Small intestine (tissue), 7 donors: ENCODE data around the gene SHROOM1. TPM values are rescaled to one million over a fixed set of nuclear protein-coding genes. Genes with fewer than 3 reads are reported as not detected.

Experiments
- DNase-seq, 2 donors: peaks; one replicate each; pipeline versions ENCODE4 v3.0.0 to v3.0.0-alpha.2; 2013
- FAIRE-seq: peaks from 2 replicates; lab custom pipeline; 2012; peaks lifted over from hg19 to GRCh38; lab: Jason Lieb, UNC
- H3K27ac ChIP-seq, 3 donors: one replicate each; pipeline ENCODE4 v1.5.1; 2013; ENCODE audit warnings: low read length in 2 of 3, mild to moderate bottlenecking in 2 of 3, control low read depth in 1 of 3, inconsistent platforms in 1 of 3, low read depth in 1 of 3, moderate library complexity in 1 of 3
- H3K27me3 ChIP-seq, 3 donors: one replicate each; pipeline ENCODE4 v1.6.1; 2013; ENCODE audit warnings: low read length in 3 of 3, inconsistent platforms in 1 of 3; ENCODE audit not compliant: control insufficient read depth in 3 of 3, insufficient read depth in 3 of 3
- H3K36me3 ChIP-seq, 3 donors: one replicate each; pipeline ENCODE4 v1.6.1; 2013; ENCODE audit warnings: low read length in 3 of 3, inconsistent platforms in 1 of 3, low read depth in 1 of 3, mild to moderate bottlenecking in 1 of 3, moderate library complexity in 1 of 3; ENCODE audit not compliant: control insufficient read depth in 3 of 3, insufficient read depth in 2 of 3
- H3K4me1 ChIP-seq, 3 donors: one replicate each; pipeline ENCODE4 v1.6.1; 2013; ENCODE audit warnings: low read length in 2 of 3, inconsistent platforms in 1 of 3, low read depth in 1 of 3, mild to moderate bottlenecking in 1 of 3, moderate library complexity in 1 of 3; ENCODE audit not compliant: control insufficient read depth in 3 of 3, insufficient read depth in 2 of 3
- H3K4me3 ChIP-seq, 3 donors: one replicate each; pipeline ENCODE4 v1.5.1; 2013; ENCODE audit warnings: low read length in 3 of 3, control low read depth in 1 of 3, inconsistent platforms in 1 of 3, low read depth in 1 of 3, mild to moderate bottlenecking in 1 of 3, moderate library complexity in 1 of 3
- H3K9me3 ChIP-seq, 2 donors: one replicate each; pipeline ENCODE4 v1.6.1; 2013; ENCODE audit warnings: low read depth in 1 of 2, low read length in 1 of 2; ENCODE audit not compliant: control insufficient read depth in 2 of 2, insufficient read depth in 1 of 2
- WGBS, 3 donors: extraction: QIAGEN DNeasy Blood & Tissue Kit; methylation state at CpG; one replicate each; pipeline ENCODE4 v1.1.7; 2013; 5-methylcytosine and 5-hydroxymethylcytosine counted together
- polyA plus RNA-seq, 4 donors: library from polyadenylated mRNA; stranded (reverse) in 3 of 4; unstranded in 1 of 4; fragments of 200-250 nt in 3 of 4; fragments of 120-200 nt in 1 of 4; gene quantifications; one replicate each; pipeline versions ENCODE4 v1.2.1 to v1.2.3, GENCODE V29; 2013
- donor health status: healthy with polysubstance abuse.
- donor health status: control.
- donor health status: control.
- donor health status: Bipolar disorder and iron deficiency.
- donor health status: healthy.

Gene SHROOM1
- polyA plus RNA-seq, 4 donors: 9.2 to 72.2 (median 15.0) TPM

- DNase-seq (peak in 1 of 2 donors; percentile 46), FAIRE-seq (no peak)
- peaks cover 0 to 18% (median 3%) of the 10 kb centered on the region in 3 donors for H3K4me1 ChIP-seq
- no peak overlapping the region for H3K27ac ChIP-seq
- 65 to 76% (median 68%) methylated on average over 5 of the region's 5 CpGs for WGBS, 3 donors
- no peaks in the 10 kb centered on the region for H3K9me3 ChIP-seq
- no peak overlapping the region for H3K4me3 ChIP-seq
- H3K36me3 ChIP-seq: peaks cover 0 to 21% (median 0%) of the 10 kb centered on the region in 3 donors
- no peaks in the 10 kb centered on the region for H3K27me3 ChIP-seq
These were observed 55.6 kb downstream of the SHROOM1 start for GRCh38 chr5:132774896-132775295.

DNA sequence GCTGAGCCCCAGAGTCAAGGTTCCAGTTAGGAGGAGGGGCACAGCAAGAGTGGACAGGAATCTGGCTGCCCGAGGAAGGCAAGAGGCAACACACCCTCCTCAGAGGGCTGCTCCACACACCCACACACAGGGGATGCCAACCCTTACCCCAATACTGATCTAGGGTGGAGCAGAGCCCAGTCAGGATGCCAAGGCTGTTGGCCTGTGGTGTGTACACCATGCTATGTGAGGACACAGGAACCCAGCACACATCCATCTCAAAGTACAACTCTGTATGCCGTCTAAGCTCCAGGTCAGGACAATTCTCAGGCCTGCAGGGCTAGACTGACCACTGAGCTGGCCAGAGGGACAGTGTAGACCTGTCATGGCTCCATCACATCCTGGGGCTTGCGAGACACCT lies 56.0 kb downstream of the SHROOM1 start:
- WGBS, 3 donors: 51 to 76% (median 66%) methylated on average over 3 of the region's 3 CpGs
- Histone ChIP-seq H3K36me3 (peaks cover 0 to 23% (median 0%) of the 10 kb centered on the region in 3 donors), H3K27ac (peak overlapping the region in 1 of 3 donors; percentile 24), H3K4me3 (no peak overlapping the region), H3K9me3 (no peaks in the 10 kb centered on the region), H3K27me3 (no peaks in the 10 kb centered on the region), H3K4me1 (peaks cover 0 to 18% (median 3%) of the 10 kb centered on the region in 3 donors)
- DNase-seq (no peak), FAIRE-seq (no peak)

DNA sequence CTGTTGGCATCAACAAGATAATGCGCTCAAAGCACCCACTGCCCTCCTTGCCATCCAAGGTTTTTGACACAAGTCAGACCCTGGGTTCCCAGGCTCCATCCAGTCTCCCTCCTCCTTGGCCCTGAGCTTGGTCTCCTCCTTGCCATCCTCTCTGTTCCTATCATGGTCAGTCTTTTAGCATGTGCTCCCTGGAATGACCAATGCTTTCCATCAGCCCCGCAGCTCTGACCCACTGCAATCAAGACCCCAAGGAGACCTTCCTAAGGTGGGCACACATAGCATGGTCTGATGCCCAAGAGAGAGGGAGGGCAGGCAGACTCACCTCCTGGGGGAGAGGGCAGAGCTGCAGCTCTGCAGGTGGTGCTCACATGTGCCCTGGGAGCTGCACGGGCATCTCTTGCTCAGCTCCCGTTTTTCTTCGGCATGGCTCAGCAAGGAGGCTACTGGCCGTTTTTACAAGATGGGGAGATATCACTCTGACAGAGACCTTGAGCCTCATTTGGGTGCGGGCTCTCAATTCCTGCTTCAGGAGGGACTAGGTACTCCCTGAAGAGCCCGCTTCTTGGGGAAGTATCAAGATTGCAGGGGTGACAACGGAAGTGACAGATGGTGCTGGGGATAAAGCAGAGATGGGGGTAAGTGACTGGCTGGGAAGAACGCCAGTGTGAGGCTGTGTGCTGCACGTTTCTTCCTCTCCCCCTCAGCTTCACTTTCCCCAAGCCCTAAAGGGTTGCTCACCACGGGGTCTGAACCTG lies 56.7 kb downstream of the SHROOM1 start:
- Histone ChIP-seq H3K9me3 (no peaks in the 10 kb centered on the region), H3K4me3 (no peak overlapping the region), H3K4me1 (peaks cover 0 to 18% (median 3%) of the 10 kb centered on the region in 3 donors), H3K36me3 (peaks cover 0 to 23% (median 0%) of the 10 kb centered on the region in 3 donors), H3K27me3 (no peaks in the 10 kb centered on the region), H3K27ac (no peak overlapping the region)
- DNase-seq (no peak), FAIRE-seq (no peak)
- WGBS, 3 donors: 72 to 87% (median 84%) methylated on average over 12 of the region's 12 CpGs

GRCh38 chr5:132773114-132773513 lies 57.3 kb downstream of the SHROOM1 start:
- Histone ChIP-seq H3K9me3 (no peaks in the 10 kb centered on the region), H3K4me3 (no peak overlapping the region), H3K36me3 (peaks cover 0 to 25% (median 0%) of the 10 kb centered on the region in 3 donors), H3K4me1 (peaks cover 0 to 18% (median 3%) of the 10 kb centered on the region in 3 donors), H3K27me3 (no peaks in the 10 kb centered on the region), H3K27ac (no peak overlapping the region)
- DNase-seq (no peak), FAIRE-seq (no peak)
- 81 to 85% (median 85%) methylated on average over 5 of the region's 5 CpGs for WGBS, 3 donors

- no peak for FAIRE-seq
- Histone ChIP-seq H3K4me3 (no peak overlapping the region), H3K4me1 (peaks cover 0 to 16% (median 3%) of the 10 kb centered on the region in 3 donors), H3K27me3 (no peaks in the 10 kb centered on the region), H3K27ac (peak overlapping the region in 1 of 3 donors; percentile 45), H3K36me3 (peaks cover 0 to 29% (median 0%) of the 10 kb centered on the region in 3 donors), H3K9me3 (no peaks in the 10 kb centered on the region)
- WGBS, 3 donors: 62 to 88% (median 85%) methylated on average over 8 of the region's 8 CpGs
- no peak for DNase-seq
These were observed 58.0 kb downstream of the SHROOM1 start for GRCh38 chr5:132772291-132773070.

Other genes with a start within 250 kb of the SHROOM1 start
- gene IL13, start 172.5 kb downstream of the SHROOM1 start, polyA plus RNA-seq: under 1 TPM in 1 of 4 donors, not detected in 3; 0.54 TPM
- gene IL4, start 156.7 kb downstream of the SHROOM1 start, polyA plus RNA-seq: not detected
- gene KIF3A, start 93.1 kb downstream of the SHROOM1 start, polyA plus RNA-seq: 1 to 10 TPM in 3 of 4 donors, under 1 TPM in 1; 0.54 to 4.7 (median 2.7) TPM
- 1 to 10 TPM; 1.6 to 8.2 (median 5.0) TPM for gene CCNI2, start 83.2 kb downstream of the SHROOM1 start, polyA plus RNA-seq
- 10 to 100 TPM; 14.6 to 38.8 (median 26.3) TPM for gene SEPTIN8, start 53.4 kb downstream of the SHROOM1 start, polyA plus RNA-seq
- 10 to 100 TPM; 25.6 to 75.4 (median 66.1) TPM for gene SOWAHA, start 17.3 kb downstream of the SHROOM1 start, polyA plus RNA-seq
- under 1 TPM in 3 of 4 donors, not detected in 1; 0.32 to 0.67 (median 0.34) TPM for gene GDF9, start 35.8 kb upstream of the SHROOM1 start, polyA plus RNA-seq
- 100 to 1,000 TPM; 225 to 872 (median 544) TPM for gene UQCRQ, start 36.0 kb upstream of the SHROOM1 start, polyA plus RNA-seq
- gene LEAP2, start 43.0 kb upstream of the SHROOM1 start, polyA plus RNA-seq: 10 to 100 TPM in 1 of 4 donors, 1 to 10 TPM in 3; 2.2 to 12.3 (median 6.6) TPM
- 10 to 100 TPM in 2 of 4 donors, 1 to 10 TPM in 2; 7.0 to 45.7 (median 10.2) TPM for gene AFF4, start 133.0 kb upstream of the SHROOM1 start, polyA plus RNA-seq
- gene ZCCHC10, start 195.9 kb upstream of the SHROOM1 start, polyA plus RNA-seq: 10 to 100 TPM; 24.4 to 39.7 (median 27.4) TPM
- gene HSPA4, start 221.4 kb upstream of the SHROOM1 start, polyA plus RNA-seq: 10 to 100 TPM; 30.9 to 67.1 (median 41.1) TPM